Measurements from ENCODE around the gene IGF1R. TPM values are rescaled to one million over a fixed set of nuclear protein-coding genes. Genes with fewer than 3 reads are reported as not detected.
A peak's percentile ranks its signal among the peaks of the same experiment; 100 is the strongest.

The IGF1R gene
- total RNA-seq, 4 donors from 2014 or later = 87.8 to 173 (median 107) TPM

DNA sequence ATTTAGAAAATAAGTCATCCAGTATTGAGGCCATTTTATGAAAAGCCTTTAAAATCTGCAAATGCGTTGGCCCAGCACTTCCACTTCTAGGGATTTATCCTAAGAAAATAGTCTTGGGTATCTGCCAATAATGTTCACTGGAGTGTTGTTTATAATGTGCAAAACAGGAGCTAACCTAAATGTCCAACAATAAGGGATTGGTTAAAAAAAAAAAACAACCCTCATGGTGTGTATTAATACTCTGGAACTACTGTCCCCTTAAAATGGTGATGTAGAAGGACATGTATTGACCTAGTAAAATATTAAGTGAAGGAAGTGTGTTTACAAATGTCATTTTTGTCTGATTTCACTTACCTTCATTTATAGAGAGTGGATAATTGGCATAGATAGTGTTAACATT, 58.0 kb downstream of the IGF1R start:
- Histone ChIP-seq H3K4me3 (no peak overlapping the region), H3K4me1 (peaks cover 13% of the 10 kb centered on the region), H3K36me3 (peaks cover 20% of the 10 kb centered on the region), H3K27me3 (no peaks in the 10 kb centered on the region), H3K27ac (no peak overlapping the region), H3K9me3 (no peaks in the 10 kb centered on the region)
- TF ChIP-seq POLR2A (IDR thresholded peaks at IDR 0.05) (no peak), EP300 (IDR thresholded peaks at IDR 0.05) (no peak), POLR2AphosphoS5 (IDR thresholded peaks at IDR 0.05) (no peak), CTCF (IDR thresholded peaks at IDR 0.05) (no peak)
- DNase-seq (ENCODE audit: low spot score in 2 of 2) = no peak
- WGBS = 89% methylated on average over 1 of the region's 1 CpG

- H3K27me3 ChIP-seq = no peaks in the 10 kb centered on the region
- H3K4me1 ChIP-seq = peaks cover 13% of the 10 kb centered on the region
- no peak for TF ChIP-seq POLR2AphosphoS5 (IDR thresholded peaks at IDR 0.05)
- no peak for TF ChIP-seq CTCF (IDR thresholded peaks at IDR 0.05)
- TF ChIP-seq EP300 (IDR thresholded peaks at IDR 0.05) = no peak
- no peak for TF ChIP-seq POLR2A (IDR thresholded peaks at IDR 0.05)
- H3K36me3 ChIP-seq = peaks cover 20% of the 10 kb centered on the region
- WGBS = 94% methylated on average over 13 of the region's 13 CpGs
- no peak for DNase-seq (ENCODE audit: low spot score in 2 of 2)
- H3K27ac ChIP-seq = no peak overlapping the region
- H3K4me3 ChIP-seq = no peak overlapping the region
- H3K9me3 ChIP-seq = no peaks in the 10 kb centered on the region
These were observed 58.6 kb downstream of the IGF1R start for GRCh38 chr15:98706986-98707385.

- WGBS = 95% methylated on average over 10 of the region's 10 CpGs
- no peak overlapping the region for H3K4me3 ChIP-seq
- no peak for TF ChIP-seq POLR2A (IDR thresholded peaks at IDR 0.05)
- no peak for TF ChIP-seq POLR2AphosphoS5 (IDR thresholded peaks at IDR 0.05)
- no peak for TF ChIP-seq EP300 (IDR thresholded peaks at IDR 0.05)
- no peak for TF ChIP-seq CTCF (IDR thresholded peaks at IDR 0.05)
- no peak for DNase-seq (ENCODE audit: low spot score in 2 of 2)
- H3K27ac ChIP-seq = no peak overlapping the region
- peaks cover 20% of the 10 kb centered on the region for H3K36me3 ChIP-seq
- no peaks in the 10 kb centered on the region for H3K27me3 ChIP-seq
- peaks cover 12% of the 10 kb centered on the region for H3K4me1 ChIP-seq
- no peaks in the 10 kb centered on the region for H3K9me3 ChIP-seq
These were observed 59.8 kb downstream of the IGF1R start for GRCh38 chr15:98708037-98708590.

DNA sequence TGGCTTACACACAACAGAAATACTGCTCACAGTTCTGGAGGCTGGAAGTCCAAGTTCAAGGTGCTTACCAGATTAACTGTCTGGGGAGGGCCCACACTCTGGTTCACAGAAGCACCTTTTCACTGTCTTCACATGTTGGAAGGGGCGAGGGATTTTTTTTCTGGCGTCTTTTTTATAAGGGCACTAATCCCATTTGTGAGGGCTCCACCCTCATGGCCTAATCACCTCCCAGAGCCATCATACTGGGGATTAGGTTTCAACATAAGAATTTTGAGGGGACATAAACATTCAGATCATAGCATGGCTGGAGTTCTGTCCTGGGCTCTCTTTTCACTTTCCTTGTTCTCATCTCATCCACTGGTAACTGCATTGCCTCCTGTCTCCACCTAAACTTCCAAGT, 63.5 kb downstream of the IGF1R start:
- H3K9me3 ChIP-seq = no peaks in the 10 kb centered on the region
- WGBS = 98% methylated on average over 2 of the region's 2 CpGs
- no peak overlapping the region for H3K4me3 ChIP-seq
- H3K4me1 ChIP-seq = peaks cover 40% of the 10 kb centered on the region
- no peak for DNase-seq (ENCODE audit: low spot score in 2 of 2)
- no peaks in the 10 kb centered on the region for H3K27me3 ChIP-seq
- peaks cover 20% of the 10 kb centered on the region for H3K36me3 ChIP-seq
- no peak for TF ChIP-seq POLR2A (IDR thresholded peaks at IDR 0.05)
- TF ChIP-seq POLR2AphosphoS5 (IDR thresholded peaks at IDR 0.05) = no peak
- no peak for TF ChIP-seq CTCF (IDR thresholded peaks at IDR 0.05)
- no peak for TF ChIP-seq EP300 (IDR thresholded peaks at IDR 0.05)
- H3K27ac ChIP-seq = no peak overlapping the region

DNA sequence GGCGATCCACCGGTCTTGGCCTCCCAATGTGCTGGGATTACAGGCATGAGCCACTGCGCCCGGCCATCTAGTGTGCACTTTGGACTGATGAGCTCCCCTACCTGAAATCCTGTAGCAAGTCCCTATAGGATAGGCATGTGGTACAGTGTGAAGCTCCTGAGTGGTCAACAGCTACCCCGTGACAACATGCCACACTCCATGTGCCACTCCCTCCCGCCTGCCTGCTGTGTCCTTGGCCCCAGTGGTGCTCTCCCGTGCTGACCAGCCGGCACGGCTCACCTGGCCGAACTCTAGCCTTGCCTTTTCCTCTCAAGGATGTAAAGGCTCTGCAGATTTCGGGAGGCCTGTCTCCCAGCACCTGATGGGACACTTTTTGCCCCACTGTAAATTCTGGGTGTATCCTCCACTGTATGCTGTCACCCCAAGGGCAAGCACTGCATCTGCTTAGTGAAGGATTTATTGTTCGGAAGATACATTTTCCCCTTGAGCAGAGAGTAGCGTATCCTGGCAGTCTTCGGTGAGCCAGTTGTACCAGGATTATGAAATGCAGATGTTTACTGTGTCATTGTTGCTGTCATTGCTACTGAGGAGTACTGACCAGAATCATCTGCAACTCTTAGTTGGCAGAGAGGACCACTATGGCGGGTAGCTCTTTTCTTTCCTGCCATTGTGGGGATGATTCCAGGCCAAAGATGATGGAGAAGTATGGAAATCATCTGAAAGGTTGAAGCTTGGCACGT, 64.7 kb downstream of the IGF1R start:
- peak overlapping the region; percentile 69 for H3K27ac ChIP-seq
- no peak for TF ChIP-seq CTCF (IDR thresholded peaks at IDR 0.05)
- no peak for TF ChIP-seq POLR2AphosphoS5 (IDR thresholded peaks at IDR 0.05)
- no peak for TF ChIP-seq EP300 (IDR thresholded peaks at IDR 0.05)
- TF ChIP-seq POLR2A (IDR thresholded peaks at IDR 0.05) = no peak
- H3K4me1 ChIP-seq = peaks cover 44% of the 10 kb centered on the region
- DNase-seq (ENCODE audit: low spot score in 2 of 2) = peak in 1 of 2 donors; percentile 70
- no peak overlapping the region for H3K4me3 ChIP-seq
- no peaks in the 10 kb centered on the region for H3K9me3 ChIP-seq
- 81% methylated on average over 16 of the region's 16 CpGs for WGBS
- no peaks in the 10 kb centered on the region for H3K27me3 ChIP-seq
- H3K36me3 ChIP-seq = peaks cover 10% of the 10 kb centered on the region

All from suprapubic skin (tissue), 4 donors.